GM12878 (cell line): ENCODE data around the gene VIPR2. TPM values are rescaled to one million over a fixed set of nuclear protein-coding genes. Genes with fewer than 3 reads are reported as not detected.
"Not testable (repeated sequence)": the region's sequence is repeated elsewhere in the genome, so short reads cannot be mapped to it uniquely, and the experiment has no call there.

ENCODE experiments used
- ATAC-seq: fragments of 200-7000 bp; cut with Tn5 transposase; 3 replicates; pipeline ENCODE4 v1.9.1; 2020; ENCODE audit warnings: mild to moderate bottlenecking, moderate library complexity
- BruUV-seq: library from RNA; stranded (reverse); fragments of 400-500 nt; replicated peaks from 2 replicates; lab custom pipeline; 2021; lab: Mats Ljungman, UMichigan
- CTCF ChIA-PET: fragments of 300-600 bp; sonication (Branson Sonifier 250); formaldehyde crosslinking; extraction: SDS; loops from one replicate; lab custom pipeline; 2021; ENCODE audit warnings: inconsistent platforms; lab: Yijun Ruan, JAX
- POLR2A ChIA-PET: fragments of 350-600 bp; formaldehyde crosslinking; extraction: SDS; loops from one replicate; lab custom pipeline; 2021; ENCODE audit warnings: inconsistent platforms; lab: Charles Lee
- RAD21 ChIA-PET: fragments of 300-600 bp; sonication (Branson Sonifier 250); formaldehyde crosslinking; loops from one replicate; lab custom pipeline; 2023; ENCODE audit warnings: antibody characterized with exemption; ENCODE audit not compliant: unreplicated experiment; lab: Charles Lee
- SMC1A ChIA-PET: fragments of 300-600 bp; sonication (Branson Sonifier 250); formaldehyde crosslinking; loops from one replicate; lab custom pipeline; 2023; ENCODE audit not compliant: unreplicated experiment, uncharacterized antibody; lab: Charles Lee
- DNase-seq: peaks from one replicate; pipeline ENCODE4 v3.0.0-alpha.2; 2011; ENCODE audit warnings: low read depth, low spot score
- FAIRE-seq: peaks from 3 replicates; lab custom pipeline; 2011; peaks lifted over from hg19 to GRCh38; lab: Jason Lieb, UNC
- H2AFZ ChIP-seq: 2 replicates; pipeline ENCODE4 v1.6.0; 2011; ENCODE audit warnings: low read depth, low read length, control low read depth; ENCODE audit not compliant: control insufficient read depth
- H3K27ac ChIP-seq: 2 replicates; pipeline ENCODE4 v1.5.1; 2011; ENCODE audit warnings: control low read depth; ENCODE audit not compliant: control insufficient read depth, insufficient read depth
- H3K27me3 ChIP-seq, 2 experiments: replicated peaks in 1 of 2; 2 replicates each; pipeline versions ENCODE4 v1.6.0 to v1.6.1; 2011; ENCODE audit warnings: low read length in 1 of 2; ENCODE audit not compliant: control insufficient read depth in 2 of 2, insufficient read depth in 2 of 2
- H3K36me3 ChIP-seq, 2 experiments: 2 replicates each; pipeline ENCODE4 v1.5.1; 2011; ENCODE audit warnings: low read length in 1 of 2; ENCODE audit not compliant: control insufficient read depth in 2 of 2, insufficient read depth in 2 of 2
- H3K4me1 ChIP-seq: 2 replicates; pipeline ENCODE4 v1.6.1; 2011; ENCODE audit warnings: mild to moderate bottlenecking, low read length, moderate library complexity, mixed read lengths; ENCODE audit not compliant: control insufficient read depth, insufficient read depth
- H3K4me2 ChIP-seq: 2 replicates; pipeline ENCODE4 v1.6.0; 2011; ENCODE audit warnings: control low read depth; ENCODE audit not compliant: control insufficient read depth, insufficient read depth
- H3K4me3 ChIP-seq: fragments of 200-600 bp; sonication (generic); 2 replicates; pipeline ENCODE4 v1.5.1; 2016
- H3K79me2 ChIP-seq: 2 replicates; pipeline ENCODE4 v1.6.0; 2011; ENCODE audit warnings: low read length; ENCODE audit not compliant: control insufficient read depth, insufficient read depth
- H3K9ac ChIP-seq: 2 replicates; pipeline ENCODE4 v1.8.0; 2011; ENCODE audit warnings: low read length, control low read depth, mixed read lengths; ENCODE audit not compliant: control insufficient read depth, insufficient read depth
- H3K9me3 ChIP-seq: replicated peaks from 3 replicates; pipeline ENCODE4 v1.5.1; 2011; ENCODE audit warnings: mild to moderate bottlenecking, low read length; ENCODE audit not compliant: control insufficient read depth, insufficient read depth
- H4K20me1 ChIP-seq: 2 replicates; pipeline ENCODE4 v1.6.0; 2011; ENCODE audit not compliant: control insufficient read depth, insufficient read depth
- BCL3 ChIP-seq: IDR thresholded peaks from 2 replicates; pipeline ENCODE4 v1.6.1; 2011; ENCODE audit warnings: borderline replicate concordance, low read depth, mild to moderate bottlenecking, moderate library complexity, low read length; ENCODE audit not compliant: insufficient read depth, poor library complexity, severe bottlenecking
- ETV6 ChIP-seq, 2 experiments: fragments of 450-650 bp in 1 of 2; IDR thresholded peaks in 1 of 2; conservative IDR thresholded peaks in 1 of 2; 2 replicates each; pipeline ENCODE4 v1.6.1; 2014; ENCODE audit warnings: antibody characterized with exemption in 1 of 2, borderline replicate concordance in 1 of 2, low read depth in 1 of 2, mild to moderate bottlenecking in 1 of 2, moderate library complexity in 1 of 2
- HDAC6 ChIP-seq: fragments of 200-600 bp; sonication (generic); IDR thresholded peaks from one replicate; pipeline ENCODE4 v1.8.0; 2017; ENCODE audit warnings: antibody characterized with exemption; ENCODE audit not compliant: unreplicated experiment
- MTA2 ChIP-seq: fragments of 450-650 bp; IDR thresholded peaks from 2 replicates; pipeline ENCODE4 v1.6.1; 2016; ENCODE audit warnings: low read depth, mild to moderate bottlenecking, moderate library complexity
- PAX8 ChIP-seq: fragments of 450-650 bp; IDR thresholded peaks from 2 replicates; pipeline ENCODE4 v1.6.1; 2017; ENCODE audit warnings: mild to moderate bottlenecking, moderate library complexity
- SKIL ChIP-seq: fragments of 450-650 bp; IDR thresholded peaks from 2 replicates; pipeline ENCODE4 v1.6.1; 2017; ENCODE audit warnings: mild to moderate bottlenecking, low read depth, inconsistent platforms; ENCODE audit not compliant: poor library complexity, severe bottlenecking
- SP1 ChIP-seq: IDR thresholded peaks from one replicate; pipeline ENCODE4 v1.6.1; 2011; ENCODE audit warnings: low read depth, low read length
- ZNF217 ChIP-seq: fragments of 450-650 bp; IDR thresholded peaks from 2 replicates; pipeline ENCODE4 v1.6.1; 2017; ENCODE audit warnings: antibody characterized with exemption, mild to moderate bottlenecking
- WGBS: methylation state at CpG from one replicate; pipeline ENCODE4 v1.1.6; 2016; ENCODE audit warnings: low lambda C conversion rate; ENCODE audit not compliant: insufficient replicate concordance, insufficient coverage; ENCODE audit errors: missing lambda C conversion rate; 5-methylcytosine and 5-hydroxymethylcytosine counted together
- in situ Hi-C: fragments of 300-500 bp; cut with MboI; formaldehyde crosslinking; loops from 9 replicates; pipeline ENCODE4 v1.14.3; 2018; ENCODE audit warnings: mixed read lengths
- intact Hi-C: fragments of 100-400 bp; cut with micrococcal nuclease; formaldehyde crosslinking; loops from one replicate; pipeline ENCODE4 v1.14.2; 2022; ENCODE audit not compliant: unreplicated experiment
- polyA plus RNA-seq, 11 experiments: library from polyadenylated mRNA; depleted of rRNA in 4 of 11; unstranded in 6 of 11; stranded (reverse) in 5 of 11; fragments of >200 nt; fragmentation: Nextera tagmentation in 4 of 11; fragmentation: Illumina TruSeq in 1 of 11; extraction: Ambion mirVana in 4 of 11; extraction: Trizol in 1 of 11; gene quantifications; 1 replicate in 1 of 11; 2 replicates in 10 of 11; pipeline versions ENCODE4 v1.2.1 to v1.2.3, GENCODE V29; 2011 to 2016; ENCODE audit warnings: inconsistent platforms in 2 of 11, missing spikeins in 2 of 11, low read depth in 1 of 11
- total RNA-seq, 4 experiments: library from RNA; depleted of rRNA in 3 of 4; stranded (reverse); fragments of >200 nt in 3 of 4; fragmentation: Illumina TruSeq in 1 of 4; extraction: Trizol in 1 of 4; gene quantifications; 2 replicates each; pipeline versions ENCODE4 v1.2.1 to v1.2.3, GENCODE V29; 2013 to 2021

VIPR2 gene
- total and polyA plus RNA-seq, 10 of the 15 experiments (the other 5 are each of a cell fraction or from before 2014, with no cell fraction given) = not detected

GRCh38 chr7:159165352-159165751 is 20.7 kb upstream of the VIPR2 start:
- no peak overlapping the region for H3K27ac ChIP-seq
- H3K36me3 ChIP-seq = no peaks in the 10 kb centered on the region
- no peaks in the 10 kb centered on the region for H3K79me2 ChIP-seq
- no peak overlapping the region for H3K4me3 ChIP-seq
- ATAC-seq = no peak
- H3K4me2 ChIP-seq = no peak overlapping the region
- H3K9me3 ChIP-seq = no peaks in the 10 kb centered on the region; the same call in 2 of the 3 replicates
- TF ChIP-seq SP1 (no peak), BCL3 (no peak), SKIL (no peak), PAX8 (no peak), MTA2 (no peak), ZNF217 (no peak), ETV6 (conservative IDR thresholded peaks at IDR 0.05 in 1 of 2, IDR thresholded peaks at IDR 0.05 in 1 of 2; ENCODE audit: borderline replicate concordance in 1 of 2, low read depth in 1 of 2) (no peak), HDAC6 (no peak)
- intact Hi-C loops = no loop called here
- SMC1A ChIA-PET = no interaction called here
- H3K27me3 ChIP-seq = no peaks in the 10 kb centered on the region
- 40% methylated on average over 6 of the region's 6 CpGs for WGBS
- RAD21 ChIA-PET = no interaction called here
- CTCF ChIA-PET = no interaction called here
- in situ Hi-C loops = no loop called here
- H4K20me1 ChIP-seq = no peaks in the 10 kb centered on the region
- DNase-seq = no peak
- BruUV-seq = no TSS peak
- H3K4me1 ChIP-seq = no peaks in the 10 kb centered on the region
- POLR2A ChIA-PET = no interaction called here
- no peak for FAIRE-seq
- H2AFZ ChIP-seq = no peak overlapping the region
- H3K9ac ChIP-seq = no peak overlapping the region

GRCh38 chr7:159163703-159164301 is 19.1 kb upstream of the VIPR2 start:
- H3K27ac ChIP-seq, FAIRE-seq, DNase-seq, ATAC-seq, POLR2A ChIA-PET, SMC1A ChIA-PET, H4K20me1 ChIP-seq, H3K9ac ChIP-seq, H3K27me3 ChIP-seq, in situ Hi-C loops, RAD21 ChIA-PET, CTCF ChIA-PET, BruUV-seq, H3K79me2 ChIP-seq, H3K4me2 ChIP-seq, H3K4me1 ChIP-seq, H2AFZ ChIP-seq, H3K36me3 ChIP-seq, H3K9me3 ChIP-seq, H3K4me3 ChIP-seq: not testable (repeated sequence)
- intact Hi-C loops = loop anchor here (2.0 kb wide), 1 partner anchor 31 kb away; no protein-coding TSS in a partner anchor
- WGBS = 36% methylated on average over 5 of the region's 11 CpGs
